DMS153 (cell line): ENCODE measurements around the gene AMIGO2.
"Not testable (repeated sequence)": the region's sequence is repeated elsewhere in the genome, so short reads cannot be mapped to it uniquely, and the experiment has no call there.

Experiments used
- DNase-seq: peaks from one replicate; lab custom pipeline; 2025; lab: John Stamatoyannopoulos, UW

The AMIGO2 gene

GRCh38 chr12:47074757-47075156, 5.0 kb downstream of the AMIGO2 start:
- DNase-seq, result no peak

GRCh38 chr12:47073951-47074350, 5.8 kb downstream of the AMIGO2 start:
- DNase-seq, result no peak

DNA sequence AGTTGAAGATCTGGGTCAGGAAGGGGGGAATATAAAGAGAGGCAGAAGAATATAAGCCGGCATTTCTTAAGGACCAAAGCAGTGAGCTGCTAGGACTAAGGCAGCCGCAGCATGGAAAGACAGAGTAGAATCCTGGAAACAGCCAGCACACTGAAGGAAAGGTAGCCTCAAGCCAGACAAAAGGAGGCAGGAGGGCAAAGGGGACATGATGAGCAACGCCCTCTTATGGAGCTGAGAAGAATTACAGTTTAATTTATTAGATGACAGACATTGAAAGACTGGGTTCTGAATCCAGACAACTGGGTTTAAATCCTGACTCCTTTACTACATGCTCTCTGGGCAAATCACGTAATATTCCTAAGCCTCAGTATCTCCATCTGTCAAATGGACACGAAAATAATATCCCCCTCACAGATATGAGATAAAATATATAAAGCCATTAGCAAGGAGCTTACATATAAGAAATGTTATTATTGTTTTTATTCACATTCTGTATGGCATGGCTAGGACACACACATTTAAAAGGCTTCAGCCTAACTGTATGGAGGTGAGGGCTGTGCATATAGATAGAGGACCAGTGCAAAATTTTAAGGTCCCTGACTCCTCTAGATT, 8.4 kb downstream of the AMIGO2 start:
- no peak for DNase-seq

GRCh38 chr12:47070310-47070709, 9.4 kb downstream of the AMIGO2 start:
- no peak for DNase-seq

DNA sequence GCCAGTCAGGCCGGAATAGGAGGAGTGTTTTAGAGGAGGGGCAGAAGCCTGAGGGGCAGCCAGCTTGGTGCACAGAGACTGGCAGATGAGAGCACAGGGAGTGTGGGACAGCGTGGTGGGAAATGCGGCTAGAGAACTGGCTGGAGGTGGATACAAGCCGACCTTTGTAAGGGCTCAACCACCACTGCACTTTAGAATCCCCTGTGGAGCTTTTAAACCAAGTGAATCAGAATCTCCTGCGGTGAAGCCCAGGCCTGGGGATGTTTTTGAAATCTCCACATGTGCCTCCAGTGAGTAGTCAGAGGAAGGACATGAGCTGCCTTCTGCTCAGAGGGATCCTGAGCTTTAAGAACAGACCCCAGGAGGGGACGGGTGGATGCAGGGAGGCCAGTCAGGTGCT, 11.2 kb downstream of the AMIGO2 start:
- DNase-seq, result no peak

DNA sequence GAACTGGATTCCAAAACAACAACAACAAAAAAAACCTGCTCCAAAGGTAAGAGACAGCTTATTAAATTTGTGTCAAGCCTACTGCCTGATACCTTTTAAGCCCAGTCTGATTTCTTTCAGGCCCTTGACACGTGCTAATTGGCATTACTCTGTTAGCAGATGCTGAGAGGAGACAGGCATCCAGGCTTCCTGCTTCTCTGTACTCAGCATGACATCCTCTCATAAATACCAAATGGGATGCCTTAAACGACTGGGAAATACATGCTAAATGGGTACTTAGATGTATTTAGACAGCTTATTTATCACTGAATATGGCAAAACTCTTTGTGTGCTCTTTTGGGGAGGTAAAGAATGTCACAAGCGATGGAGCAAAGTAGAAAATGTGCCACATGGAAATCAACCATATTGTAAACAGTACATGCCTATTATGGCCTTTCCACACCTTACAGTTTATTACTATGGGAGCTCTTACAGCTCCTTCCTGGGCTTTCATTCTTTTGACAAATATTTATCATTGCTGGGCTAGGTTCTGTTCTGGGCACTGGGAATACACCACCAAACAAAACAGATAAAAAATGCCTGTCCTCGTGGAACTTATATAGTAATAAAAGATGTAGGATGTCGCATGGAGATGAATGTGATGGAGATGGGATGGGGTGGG, 11.9 kb downstream of the AMIGO2 start:
- DNase-seq, result peak; percentile 63

DNA sequence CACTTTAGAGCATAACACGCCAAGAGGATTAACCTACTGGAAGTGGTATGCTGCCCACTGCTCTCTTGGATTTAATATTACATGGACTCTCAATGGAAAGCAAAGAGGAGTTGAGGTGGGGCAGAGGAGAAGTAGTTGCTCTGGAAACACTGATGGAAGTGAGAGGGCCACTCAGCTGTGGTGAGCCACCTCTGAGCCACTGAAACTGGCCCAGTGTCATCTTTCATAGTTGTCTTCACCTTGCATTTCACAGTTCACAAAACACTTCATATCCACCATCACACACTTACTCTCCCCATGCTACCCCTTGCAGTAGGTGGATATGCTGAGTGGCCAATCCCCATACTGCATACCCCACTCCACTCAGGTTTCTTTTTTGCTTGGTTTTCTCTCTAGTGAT, 12.6 kb downstream of the AMIGO2 start:
- DNase-seq, result no peak

GRCh38 chr12:47066278-47067025, 13.3 kb downstream of the AMIGO2 start:
- no peak for DNase-seq

DNA sequence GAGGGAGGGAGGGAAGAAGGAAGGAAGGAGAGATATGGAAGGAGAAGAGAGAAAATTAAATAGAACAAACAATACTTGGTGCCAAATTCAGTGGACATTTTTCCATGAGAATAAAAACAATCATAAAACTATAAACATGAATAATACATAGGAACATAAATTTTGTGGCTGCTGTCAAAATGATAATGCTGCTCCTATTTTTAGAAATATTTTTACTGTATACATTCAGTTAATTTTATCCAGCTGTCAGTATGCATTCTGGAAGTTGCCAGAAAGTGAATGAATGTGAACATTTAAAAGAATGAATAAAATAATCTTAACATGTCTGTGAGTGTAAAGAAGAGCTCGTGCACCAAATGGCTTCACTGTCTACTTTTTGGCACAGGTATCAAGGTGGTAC, 14.2 kb downstream of the AMIGO2 start:
- DNase-seq, result no peak

DNA sequence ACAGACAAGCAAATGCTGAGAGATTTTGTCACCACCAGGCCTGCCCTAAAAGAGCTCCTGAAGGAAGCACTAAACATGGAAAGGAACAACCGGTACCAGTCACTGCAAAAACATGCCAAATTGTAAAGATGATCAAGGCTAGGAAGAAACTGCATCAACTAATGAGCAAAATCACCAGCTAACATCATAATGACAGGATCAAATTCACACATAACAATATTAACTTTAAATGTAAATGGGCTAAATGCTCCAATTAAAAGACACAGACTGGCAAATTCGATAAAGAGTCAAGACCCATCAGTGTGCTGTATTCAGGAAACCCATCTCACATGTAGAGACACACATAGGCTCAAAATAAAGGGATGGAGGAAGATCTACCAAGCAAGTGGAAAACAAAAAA, 21.1 kb downstream of the AMIGO2 start:
- DNase-seq, result not testable (repeated sequence)

DNA sequence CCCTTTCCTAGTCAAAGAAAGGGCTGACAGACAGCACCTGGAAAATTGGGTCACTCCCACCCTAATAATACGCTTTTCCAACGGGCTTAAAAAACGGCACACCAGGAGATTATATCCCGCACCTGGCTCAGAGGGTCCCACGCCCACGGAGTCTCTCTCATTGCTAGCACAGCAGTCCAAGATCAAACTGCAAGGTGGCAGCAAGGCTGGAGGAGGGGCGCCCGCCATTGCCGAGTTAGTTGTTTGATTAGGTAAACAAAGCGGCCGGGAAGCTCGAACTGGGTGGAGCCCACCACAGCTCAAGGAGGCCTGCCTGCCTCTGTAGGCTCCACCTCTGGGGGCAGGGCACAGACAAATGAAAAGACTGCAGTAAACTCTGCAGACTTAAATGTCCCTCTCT, 22.8 kb downstream of the AMIGO2 start:
- DNase-seq, result not testable (repeated sequence)

DNA sequence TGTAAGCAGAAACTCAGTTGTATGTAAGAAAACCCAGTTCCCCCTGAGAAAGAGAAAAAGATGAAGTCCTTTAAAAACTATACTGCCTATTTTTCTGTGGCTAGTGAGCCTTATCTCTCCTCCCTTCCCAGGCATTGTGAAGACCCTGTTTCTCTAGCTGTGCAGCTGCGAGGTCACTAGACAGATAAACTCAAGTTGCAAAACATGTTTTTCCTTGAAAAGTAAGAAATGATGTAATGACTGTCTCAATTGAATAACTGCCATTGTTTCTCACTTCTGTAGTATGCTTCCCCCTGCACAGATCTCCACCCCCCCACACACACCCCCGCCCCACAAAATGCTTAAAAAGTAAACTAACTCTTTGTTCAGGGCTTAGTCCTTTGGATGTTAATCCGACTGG, 23.9 kb downstream of the AMIGO2 start:
- not testable (repeated sequence) for DNase-seq

- no peak for DNase-seq
Observed at GRCh38 chr12:47054659-47055058, 25.1 kb downstream of the AMIGO2 start.

- DNase-seq, result no peak
Observed at GRCh38 chr12:47053961-47054360, 25.8 kb downstream of the AMIGO2 start.

DNA sequence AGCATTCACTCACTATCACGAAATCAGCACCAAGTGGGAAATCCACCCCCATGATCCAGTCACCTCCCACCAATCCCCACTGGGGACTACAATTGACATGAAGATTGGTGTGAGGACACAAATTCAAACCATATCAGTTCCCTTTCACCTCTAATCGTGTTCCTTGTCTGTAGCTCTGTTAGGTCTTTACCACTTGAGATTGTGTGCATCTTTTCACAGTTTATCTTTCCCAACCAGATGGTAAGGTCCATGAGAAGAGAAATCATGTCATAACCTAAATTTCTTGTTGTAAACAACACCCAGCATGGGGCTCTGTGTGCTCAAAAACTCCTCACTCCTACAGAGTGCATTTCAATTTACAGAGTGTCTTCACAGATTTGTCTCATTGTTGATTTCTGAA, 27.5 kb downstream of the AMIGO2 start:
- no peak for DNase-seq

DNA sequence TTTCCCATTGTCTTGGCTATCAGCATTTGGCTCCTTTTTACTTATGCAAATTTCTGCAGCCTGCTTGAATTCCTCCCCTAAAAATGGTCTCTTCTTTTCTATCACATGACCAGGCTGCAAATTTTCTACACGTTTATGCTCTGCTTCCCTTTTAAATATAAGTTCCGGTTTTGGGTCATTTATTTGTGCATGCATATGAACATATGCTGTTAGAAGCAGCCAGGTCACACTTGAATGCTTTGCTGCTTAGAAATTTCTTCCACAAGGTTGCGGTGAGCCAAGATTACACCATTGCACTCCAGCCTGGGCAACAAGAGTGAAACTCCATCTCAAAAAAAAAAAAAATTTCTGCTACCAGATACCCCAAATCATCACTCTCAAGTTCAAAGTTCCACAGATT, 28.5 kb downstream of the AMIGO2 start:
- DNase-seq, result not testable (repeated sequence)

DNA sequence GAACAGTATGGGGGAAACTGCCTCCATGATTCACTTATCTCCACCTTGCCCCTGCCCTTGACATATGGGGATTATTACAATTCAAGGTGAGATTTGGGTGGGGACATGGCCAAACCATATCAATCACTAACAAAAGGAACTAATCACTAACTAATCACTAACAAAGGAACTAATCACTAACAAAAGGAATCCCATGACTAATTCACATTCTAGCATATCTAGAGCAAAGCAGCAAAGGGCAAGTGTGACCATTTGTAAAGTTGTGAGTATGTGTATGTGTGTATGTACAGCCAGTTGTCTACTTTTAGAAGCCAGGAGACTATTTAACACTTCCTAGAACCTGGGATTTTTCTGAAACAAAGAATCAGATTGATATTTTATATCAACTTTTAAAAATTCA, 31.2 kb downstream of the AMIGO2 start:
- DNase-seq, result no peak

GRCh38 chr12:47041327-47041726, 38.4 kb downstream of the AMIGO2 start:
- DNase-seq, result no peak

DNA sequence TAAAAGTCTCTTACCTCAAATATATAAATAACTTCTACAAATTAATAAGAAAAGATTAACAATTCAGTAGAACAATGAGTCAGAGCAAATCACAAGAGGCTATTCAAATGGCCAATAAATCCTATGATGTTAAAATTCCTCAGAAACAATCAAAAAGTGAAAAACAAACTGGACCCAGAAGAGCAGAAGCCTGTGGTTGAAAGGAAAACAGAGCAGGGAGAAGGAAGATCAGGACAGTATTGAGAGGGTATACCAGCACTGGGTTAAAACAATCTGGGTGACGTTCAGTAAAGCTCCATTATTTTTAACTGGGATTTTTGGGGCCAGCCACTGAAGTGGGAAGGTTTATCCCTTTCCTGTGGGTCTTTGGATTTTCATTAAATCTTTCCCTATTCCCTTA, 40.0 kb downstream of the AMIGO2 start:
- no peak for DNase-seq

DNA sequence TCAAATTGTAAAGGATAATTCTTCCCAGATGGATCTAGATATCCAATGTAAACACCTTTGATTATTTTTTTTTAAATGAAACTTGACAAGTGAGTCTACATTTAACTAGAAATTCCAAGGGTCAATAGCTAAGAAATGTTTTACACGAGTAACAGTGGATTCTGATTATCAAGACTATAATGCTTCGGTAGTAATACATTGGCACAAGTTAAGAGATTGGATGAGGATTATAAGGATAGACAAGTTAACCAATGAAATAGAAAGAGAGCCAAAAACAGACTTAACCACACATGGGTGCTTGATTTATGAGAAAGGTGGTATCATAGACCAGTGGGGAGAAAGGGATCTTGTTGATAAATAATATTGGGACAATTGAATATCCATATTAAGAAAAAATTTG, 40.7 kb downstream of the AMIGO2 start:
- DNase-seq, result no peak

DNA sequence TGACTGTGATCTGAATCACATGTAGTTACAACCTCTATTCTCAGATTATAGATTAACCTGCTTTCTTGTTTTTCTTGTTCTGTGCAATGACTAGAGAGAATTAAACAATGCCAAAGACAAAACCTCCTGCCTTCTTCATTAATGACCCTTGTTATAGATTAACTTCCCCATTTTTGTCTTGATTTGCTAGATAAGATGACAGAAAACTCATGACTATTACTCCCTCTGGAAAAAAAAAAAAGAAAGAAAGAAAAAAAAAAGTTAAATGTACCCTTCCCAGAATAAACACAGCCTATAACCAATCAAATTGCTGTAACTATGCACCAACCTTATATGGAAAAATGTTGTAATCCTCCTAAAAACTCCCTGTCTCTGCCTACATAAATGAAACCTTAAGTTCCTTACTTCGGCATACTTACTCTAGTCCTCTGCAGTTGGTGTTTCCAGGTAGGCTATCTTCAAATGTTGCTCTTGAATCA, 41.5 kb downstream of the AMIGO2 start:
- no peak for DNase-seq

DNA sequence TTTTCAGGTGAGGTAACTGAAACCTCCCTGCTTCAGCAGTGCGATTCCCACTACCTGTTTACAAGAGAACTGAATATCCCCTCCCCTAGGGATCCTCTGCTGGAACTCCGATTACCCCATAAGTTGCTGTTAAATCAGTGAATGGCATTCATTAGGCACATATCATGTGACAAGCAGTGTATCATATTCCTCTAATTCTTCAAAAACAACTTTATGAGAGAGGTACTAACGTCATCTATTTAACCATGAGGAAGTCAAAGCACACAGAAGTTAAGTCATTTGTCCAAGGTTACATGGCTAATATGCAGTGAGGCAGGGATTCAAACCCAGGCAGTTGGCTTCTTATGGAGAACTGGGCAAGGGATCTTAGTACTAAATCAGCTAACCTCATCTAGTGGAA, 44.3 kb downstream of the AMIGO2 start:
- DNase-seq, result no peak

- DNase-seq, result no peak
Observed at GRCh38 chr12:47034661-47035060, 45.1 kb downstream of the AMIGO2 start.
